ENCODE measurements around the gene LBR. TPM values are rescaled to one million over a fixed set of nuclear protein-coding genes. Genes with fewer than 3 reads are reported as not detected.

Gene LBR
- total RNA-seq, 1 donor from 2014 or later = 8.9 TPM

DNA sequence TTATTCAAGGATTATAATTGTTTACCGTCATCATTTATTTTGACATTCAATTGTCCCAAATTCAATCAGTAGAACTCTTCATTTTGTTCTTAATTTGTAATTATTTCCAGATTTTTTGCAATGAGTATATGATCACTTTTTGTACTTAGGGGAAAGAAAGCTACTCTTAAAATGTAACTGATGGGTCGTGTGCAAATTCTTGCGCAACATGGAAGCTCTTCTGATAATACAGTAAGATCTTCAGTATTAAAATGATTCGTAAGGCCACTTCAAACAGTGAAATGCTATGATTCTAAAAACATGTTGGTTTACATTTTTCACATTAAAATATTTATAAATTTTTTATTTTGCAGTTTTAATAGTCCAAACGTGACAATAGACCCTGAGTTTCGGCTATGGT lies 63.4 kb downstream of the LBR start:
- intact Hi-C loops (cut with micrococcal nuclease) = no loop called here
- no peaks in the 10 kb centered on the region for H3K4me1 ChIP-seq
- peaks cover 53% of the 10 kb centered on the region for H3K27me3 ChIP-seq (ENCODE audit: low read depth)
- TF ChIP-seq CTCF (IDR thresholded peaks at IDR 0.05; ENCODE audit: borderline replicate concordance) = no peak
- no peaks in the 10 kb centered on the region for H3K36me3 ChIP-seq
- H3K4me3 ChIP-seq = no peak overlapping the region
- H3K27ac ChIP-seq (replicated peaks) = no peak overlapping the region
- H3K9me3 ChIP-seq (replicated peaks) = no peaks in the 10 kb centered on the region
- DNase-seq = no peak

DNA sequence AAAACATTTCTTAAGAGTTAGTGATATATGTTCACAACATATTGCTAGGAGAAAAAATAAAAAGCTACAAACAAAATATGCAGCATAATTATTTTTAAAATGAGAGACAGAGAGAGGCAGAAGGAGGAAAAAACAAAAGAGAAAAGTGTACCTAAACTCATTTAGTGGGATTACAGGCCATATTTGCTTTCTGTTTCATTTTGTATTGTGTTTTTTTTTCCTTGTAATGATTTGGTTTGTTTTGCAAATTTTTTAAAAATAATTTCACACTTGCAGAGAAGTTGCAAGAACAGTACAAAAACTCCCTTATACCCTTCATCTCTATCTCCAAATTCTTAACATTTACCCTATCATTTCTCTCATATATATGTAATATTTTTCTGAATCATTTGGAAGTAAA lies 65.0 kb downstream of the LBR start:
- intact Hi-C loops (cut with micrococcal nuclease) = no loop called here
- Histone ChIP-seq H3K27me3 (ENCODE audit: low read depth) (peaks cover 40% of the 10 kb centered on the region), H3K27ac (replicated peaks) (no peak overlapping the region), H3K9me3 (replicated peaks) (no peaks in the 10 kb centered on the region), H3K36me3 (no peaks in the 10 kb centered on the region), H3K4me1 (no peaks in the 10 kb centered on the region), H3K4me3 (no peak overlapping the region)
- no peak for DNase-seq
- TF ChIP-seq CTCF (IDR thresholded peaks at IDR 0.05; ENCODE audit: borderline replicate concordance) = no peak

DNA sequence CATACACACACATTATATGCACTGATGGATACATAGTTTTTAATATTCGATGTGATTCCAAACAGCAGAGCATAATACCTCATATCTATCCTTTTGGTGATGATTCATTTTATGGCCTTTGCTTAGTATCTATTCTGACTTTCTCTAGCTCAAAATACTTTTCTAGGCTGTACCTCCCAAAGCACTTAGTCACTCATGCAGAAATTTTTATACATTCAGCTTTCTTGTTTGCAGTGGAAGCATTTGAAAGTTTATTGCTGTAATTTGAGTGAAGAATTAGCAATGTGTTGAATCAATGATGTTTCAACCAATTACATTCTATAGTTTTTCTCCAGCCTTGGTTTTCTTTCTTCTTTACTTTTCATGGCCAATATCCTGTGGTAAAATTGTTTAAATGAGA lies 66.7 kb downstream of the LBR start:
- no peak overlapping the region for H3K27ac ChIP-seq (replicated peaks)
- no peak for DNase-seq
- H3K9me3 ChIP-seq (replicated peaks) = no peaks in the 10 kb centered on the region
- H3K27me3 ChIP-seq (ENCODE audit: low read depth) = peaks cover 33% of the 10 kb centered on the region
- no peaks in the 10 kb centered on the region for H3K36me3 ChIP-seq
- H3K4me1 ChIP-seq = no peaks in the 10 kb centered on the region
- TF ChIP-seq CTCF (IDR thresholded peaks at IDR 0.05; ENCODE audit: borderline replicate concordance) = no peak
- intact Hi-C loops (cut with micrococcal nuclease) = no loop called here
- H3K4me3 ChIP-seq = no peak overlapping the region

- Histone ChIP-seq H3K4me1 (no peaks in the 10 kb centered on the region), H3K9me3 (replicated peaks) (no peaks in the 10 kb centered on the region), H3K36me3 (no peaks in the 10 kb centered on the region), H3K4me3 (no peak overlapping the region), H3K27ac (replicated peaks) (no peak overlapping the region), H3K27me3 (ENCODE audit: low read depth) (peaks cover 31% of the 10 kb centered on the region)
- intact Hi-C loops (cut with micrococcal nuclease) = no loop called here
- TF ChIP-seq CTCF (IDR thresholded peaks at IDR 0.05; ENCODE audit: borderline replicate concordance) = no peak
- no peak for DNase-seq
These were observed 67.7 kb downstream of the LBR start for GRCh38 chr1:225360119-225360518.

DNA sequence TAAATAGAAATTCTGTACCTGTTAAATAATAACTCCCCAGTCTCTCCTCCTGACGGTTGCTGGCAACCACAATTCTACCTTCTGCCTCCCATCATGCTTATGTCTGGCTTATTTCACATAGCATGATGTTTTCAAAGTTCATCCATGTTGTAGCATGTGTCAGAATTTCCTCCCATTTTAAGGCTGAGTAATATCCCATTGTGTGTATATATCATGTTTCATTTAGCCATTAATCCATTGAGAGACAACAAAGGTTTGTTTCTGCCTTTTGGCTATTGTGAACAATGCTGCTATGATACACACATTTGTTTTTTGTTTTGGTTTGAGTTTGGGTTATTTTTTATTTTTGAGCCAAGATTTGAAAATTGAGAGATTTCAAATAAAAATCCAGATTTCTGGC lies 72.0 kb downstream of the LBR start:
- Histone ChIP-seq H3K4me3 (no peak overlapping the region), H3K9me3 (replicated peaks) (no peaks in the 10 kb centered on the region), H3K36me3 (no peaks in the 10 kb centered on the region), H3K27ac (replicated peaks) (no peak overlapping the region), H3K27me3 (ENCODE audit: low read depth) (peaks cover 26% of the 10 kb centered on the region), H3K4me1 (no peaks in the 10 kb centered on the region)
- no peak for TF ChIP-seq CTCF (IDR thresholded peaks at IDR 0.05; ENCODE audit: borderline replicate concordance)
- no peak for DNase-seq
- intact Hi-C loops (cut with micrococcal nuclease) = no loop called here

GRCh38 chr1:225354906-225355305 lies 72.9 kb downstream of the LBR start:
- no peak overlapping the region for H3K4me3 ChIP-seq
- H3K27me3 ChIP-seq (ENCODE audit: low read depth) = peaks cover 26% of the 10 kb centered on the region
- intact Hi-C loops (cut with micrococcal nuclease) = no loop called here
- H3K27ac ChIP-seq (replicated peaks) = no peak overlapping the region
- no peak for TF ChIP-seq CTCF (IDR thresholded peaks at IDR 0.05; ENCODE audit: borderline replicate concordance)
- DNase-seq = no peak
- H3K4me1 ChIP-seq = no peaks in the 10 kb centered on the region
- no peaks in the 10 kb centered on the region for H3K9me3 ChIP-seq (replicated peaks)
- no peaks in the 10 kb centered on the region for H3K36me3 ChIP-seq

All from left ventricle myocardium inferior (tissue), 1 donor.